UCSD-AML1 (cell line): ENCODE measurements around the gene MLN.

Experiments used
- DNase-seq: peaks from one replicate; lab custom pipeline; 2025; ENCODE audit not compliant: unreplicated experiment; lab: John Stamatoyannopoulos, UW

MLN gene

DNA sequence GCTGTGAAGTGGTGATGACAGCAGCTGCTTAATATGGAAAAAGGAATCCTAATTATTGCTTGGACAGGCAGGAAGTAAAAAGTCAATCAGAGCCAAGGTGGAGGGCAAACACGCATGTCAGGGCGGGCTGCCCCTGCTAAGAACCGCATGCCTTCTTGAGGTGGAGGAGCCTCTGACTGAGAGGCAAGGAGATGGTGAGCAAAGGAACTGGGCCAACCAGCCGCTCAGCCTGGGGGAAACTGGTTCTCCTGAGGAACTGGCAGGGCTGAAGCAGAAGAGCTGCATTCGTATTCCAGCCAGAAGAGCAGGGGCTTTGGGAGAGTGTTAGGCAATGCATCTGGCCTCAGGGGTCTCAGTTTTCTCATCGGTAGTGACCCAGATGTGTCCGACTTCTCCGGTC lies 13.1 kb upstream of the MLN start:
- DNase-seq: no peak

GRCh38 chr6:33815854-33816253 lies 12.1 kb upstream of the MLN start:
- peak; percentile 29 for DNase-seq

- no peak for DNase-seq
These were observed 10.5 kb upstream of the MLN start for GRCh38 chr6:33813990-33814985.

- no peak for DNase-seq
These were observed 9.6 kb upstream of the MLN start for GRCh38 chr6:33813246-33813904.

GRCh38 chr6:33812669-33813068 lies 8.9 kb upstream of the MLN start:
- peak; percentile 72 for DNase-seq

DNA sequence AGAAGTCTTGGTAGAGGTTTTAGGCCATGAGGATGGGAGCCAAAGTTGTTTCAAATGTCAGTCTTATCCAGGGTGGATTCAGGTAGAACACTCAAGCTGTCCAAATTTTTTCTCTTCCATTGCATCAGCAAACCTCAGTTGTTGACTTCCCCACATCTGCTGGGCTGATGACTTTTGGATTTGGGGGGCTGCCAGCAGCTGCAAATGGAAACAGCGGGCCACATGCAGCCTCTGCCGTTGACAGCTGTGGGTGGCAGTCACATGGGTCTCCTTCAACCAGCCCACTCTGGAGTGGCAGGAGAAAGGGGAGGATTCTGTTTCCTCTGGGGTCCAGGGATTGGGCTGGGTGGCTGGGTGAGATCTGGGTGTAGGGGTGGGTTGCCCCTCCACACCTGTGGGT lies 5.8 kb upstream of the MLN start:
- no peak for DNase-seq

- no peak for DNase-seq
These were observed 4.9 kb upstream of the MLN start for GRCh38 chr6:33808641-33809180.

GRCh38 chr6:33807606-33808005 lies 3.8 kb upstream of the MLN start:
- no peak for DNase-seq

GRCh38 chr6:33806841-33807240 lies 3.0 kb upstream of the MLN start:
- no peak for DNase-seq

DNA sequence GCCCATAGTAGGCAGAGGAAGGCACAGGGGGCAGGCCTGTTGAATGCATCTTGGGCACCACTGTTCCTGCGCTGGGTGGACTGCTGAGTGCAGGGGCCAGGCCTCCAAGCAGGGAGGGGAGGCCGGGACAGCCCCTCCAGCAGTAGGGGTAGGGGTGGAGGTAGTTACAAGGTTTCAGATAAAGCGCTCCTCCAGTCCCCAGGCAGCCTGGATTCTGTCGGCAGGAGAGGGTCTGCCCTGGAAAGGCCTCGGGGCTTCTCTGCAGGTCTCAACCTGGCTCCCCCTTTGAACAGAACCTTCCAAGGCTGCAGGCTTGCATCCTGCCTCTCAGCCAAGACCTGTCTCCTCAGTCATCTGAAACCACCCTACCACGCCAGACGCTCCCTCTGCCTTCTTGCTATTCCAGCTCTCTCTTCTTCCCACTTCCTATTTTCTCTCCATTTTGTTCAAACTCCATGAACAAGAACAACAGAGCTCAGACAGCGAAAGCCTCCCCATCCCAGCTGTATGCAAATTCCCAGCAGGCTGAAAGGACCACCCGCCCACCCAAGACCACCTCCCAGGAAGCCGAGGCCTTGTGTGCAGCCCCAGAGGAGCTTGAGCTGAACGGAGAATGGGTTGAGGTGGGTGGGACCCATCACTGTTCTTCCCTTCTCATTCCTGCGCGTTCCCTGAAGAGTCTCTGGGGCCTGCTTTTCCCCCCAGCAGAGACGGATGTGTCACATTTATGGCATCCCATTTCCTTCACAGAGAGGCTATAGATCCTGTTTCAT lies 1.4 kb downstream of the MLN start:
- no peak for DNase-seq

GRCh38 chr6:33801611-33802010 lies 2.2 kb downstream of the MLN start:
- no peak for DNase-seq

- DNase-seq: no peak
These were observed 3.4 kb downstream of the MLN start for GRCh38 chr6:33800248-33800969.

DNA sequence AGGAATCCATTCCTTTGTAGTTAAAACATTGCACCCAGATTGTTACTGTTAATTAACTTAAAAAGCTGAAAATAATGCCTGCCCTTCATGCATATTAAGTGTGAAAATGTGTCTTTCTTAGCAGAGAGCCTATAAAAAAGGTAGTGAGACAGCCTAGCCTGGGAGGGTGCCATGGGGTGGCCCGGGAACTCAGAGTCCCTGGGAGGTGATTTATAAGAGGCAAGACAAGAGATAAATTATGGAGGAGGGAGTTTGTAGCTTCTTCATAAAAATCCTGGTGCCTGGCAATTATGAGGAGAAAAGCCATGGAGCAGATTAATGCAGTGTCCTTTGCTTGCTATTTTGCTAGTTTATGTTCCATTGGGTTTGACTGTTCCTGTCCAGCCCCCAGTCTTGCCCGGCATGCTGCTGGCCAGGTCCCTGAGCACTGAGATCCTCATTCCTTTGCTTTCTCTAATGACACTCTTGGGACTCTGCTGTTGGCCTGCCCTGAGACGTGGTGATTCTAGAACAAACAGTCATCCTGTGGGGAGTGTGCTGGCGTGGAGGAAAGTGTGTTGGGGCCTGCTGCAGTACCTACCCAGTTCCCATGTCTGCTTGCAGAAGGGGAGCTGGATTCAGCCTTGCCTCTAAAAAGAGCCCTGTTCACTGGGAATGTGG lies 4.2 kb downstream of the MLN start:
- no peak for DNase-seq

DNA sequence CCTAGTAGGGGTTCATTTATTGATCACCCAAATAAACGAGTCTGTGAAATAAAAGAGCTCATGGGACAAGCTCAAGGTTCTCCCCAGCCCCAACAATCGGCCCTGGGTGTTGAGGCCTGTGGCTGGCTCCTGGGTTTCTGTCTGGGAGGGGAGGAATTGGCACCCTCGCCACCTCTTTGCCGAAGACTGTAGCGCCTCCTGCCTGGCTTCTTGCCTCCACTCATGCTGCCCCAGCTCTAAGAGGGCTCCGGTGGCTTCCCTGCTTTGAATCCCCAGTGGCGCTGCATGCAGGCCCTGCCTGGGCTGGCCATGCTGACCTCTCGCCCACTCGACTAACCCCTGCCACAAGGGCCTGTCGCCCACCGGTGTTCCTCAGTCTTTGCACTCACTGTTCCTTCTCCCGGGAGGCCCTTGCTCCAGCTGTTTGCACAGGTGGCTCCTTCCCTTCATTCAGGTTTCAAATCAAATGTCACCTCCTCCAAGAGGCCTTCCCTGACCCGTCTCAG lies 5.4 kb downstream of the MLN start:
- DNase-seq: no peak

DNA sequence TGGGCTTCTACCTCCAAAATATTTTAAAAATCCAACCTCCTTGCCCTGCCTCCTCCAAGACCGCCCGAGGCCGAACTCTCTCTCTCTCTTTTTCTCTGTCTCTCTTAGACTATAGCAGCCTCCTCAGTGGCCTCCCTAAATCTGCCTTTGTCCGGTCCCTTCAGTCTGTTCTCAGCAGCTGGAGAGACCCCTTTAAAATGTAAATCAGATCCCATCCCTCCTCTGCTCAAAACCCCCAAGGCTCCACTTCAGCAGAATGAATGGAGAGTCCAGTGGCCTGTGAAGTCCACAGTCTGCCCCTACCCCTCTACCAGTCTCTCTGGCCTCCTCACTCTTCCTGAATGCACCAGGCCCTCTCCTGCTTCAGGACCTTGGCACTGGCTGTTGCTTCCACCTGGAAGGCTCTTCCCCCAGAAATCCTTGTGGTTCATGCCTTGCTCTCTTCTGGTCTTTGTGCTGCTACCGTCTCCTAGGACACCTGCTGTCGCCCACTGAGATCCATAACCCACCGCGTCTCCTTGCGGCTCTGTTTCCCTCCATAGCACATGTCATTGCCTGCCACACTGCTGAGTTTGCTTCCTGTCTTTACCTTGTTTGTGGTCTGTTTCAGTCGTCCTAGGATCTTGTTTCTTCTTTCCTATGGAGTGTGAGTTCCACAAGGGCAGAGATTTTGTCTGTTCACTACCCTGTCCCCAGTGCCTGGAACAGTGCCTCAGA lies 6.0 kb downstream of the MLN start:
- DNase-seq: no peak

- DNase-seq: no peak
These were observed 8.7 kb downstream of the MLN start for GRCh38 chr6:33794910-33795623.

- no peak for DNase-seq
These were observed 10.8 kb downstream of the MLN start for GRCh38 chr6:33792981-33793380.

- no peak for DNase-seq
These were observed 12.2 kb downstream of the MLN start for GRCh38 chr6:33791620-33792019.

GRCh38 chr6:33790910-33791309 lies 12.9 kb downstream of the MLN start:
- DNase-seq: no peak
